ENCODE measurements around the gene SSX2IP. TPM values are rescaled to one million over a fixed set of nuclear protein-coding genes. Genes with fewer than 3 reads are reported as not detected.

The SSX2IP gene
- total and polyA plus RNA-seq, 9 of the 15 experiments (the other 6 are each of a cell fraction or from before 2014, with no cell fraction given), result 20.6 to 96.7 (median 61.7) TPM

GRCh38 chr1:84672080-84672854, 18.0 kb downstream of the SSX2IP start:
- Histone ChIP-seq H3K4me1 (replicated peaks in 1 of 2; ENCODE audit: control insufficient read depth in 2 of 2, insufficient read depth in 2 of 2, low read length in 2 of 2) (peaks cover 3 to 5% of the 10 kb centered on the region in 2 experiments; a peak in 2 of 5 replicates), H2AFZ (ENCODE audit: low read depth, low read length) (no peak overlapping the region), H3K36me3 (ENCODE audit: control insufficient read depth, insufficient read depth, low read length) (peaks cover 57% of the 10 kb centered on the region), H4K20me1 (replicated peaks; ENCODE audit: control insufficient read depth, insufficient read depth, low read length) (peaks cover 11% of the 10 kb centered on the region; the same call in 1 of the 2 replicates), H3K79me2 (ENCODE audit: control insufficient read depth, insufficient read depth, low read length) (peaks cover 91% of the 10 kb centered on the region), H3K4me3 (no peak overlapping the region), H3K9me1 (ENCODE audit: control insufficient read depth, insufficient read depth, low read length) (no peaks in the 10 kb centered on the region), H3K4me2 (ENCODE audit: insufficient read depth, low read length) (no peak overlapping the region), H3K9me3 (replicated peaks; ENCODE audit: control insufficient read depth, insufficient read depth, low read depth, low read length) (no peaks in the 10 kb centered on the region), H3K9ac (ENCODE audit: insufficient read depth in 1 of 2, low read depth in 2 of 2, low read length in 2 of 2) (no peak overlapping the region), H3K27me3 (ENCODE audit: control insufficient read depth in 2 of 2, insufficient read depth in 2 of 2, low read length in 2 of 2) (no peaks in the 10 kb centered on the region), H3K27ac (ENCODE audit: extremely low read depth, low read depth, low read length) (no peak overlapping the region)
- ChIA-PET POLR2A (interaction anchor here (1.0 to 8.7 kb wide), 2 partner anchors 9 to 17 kb away, joined by 3 to 56 read pairs; partner anchors contain the start of gene SSX2IP), CTCF (ENCODE audit: low intra/inter-chr PET ratio) (no interaction called here)
- intact Hi-C loops (cut with micrococcal nuclease) (no loop called here), in situ Hi-C loops (cut with MboI) (no loop called here)
- TF ChIP-seq, protein P1, sequence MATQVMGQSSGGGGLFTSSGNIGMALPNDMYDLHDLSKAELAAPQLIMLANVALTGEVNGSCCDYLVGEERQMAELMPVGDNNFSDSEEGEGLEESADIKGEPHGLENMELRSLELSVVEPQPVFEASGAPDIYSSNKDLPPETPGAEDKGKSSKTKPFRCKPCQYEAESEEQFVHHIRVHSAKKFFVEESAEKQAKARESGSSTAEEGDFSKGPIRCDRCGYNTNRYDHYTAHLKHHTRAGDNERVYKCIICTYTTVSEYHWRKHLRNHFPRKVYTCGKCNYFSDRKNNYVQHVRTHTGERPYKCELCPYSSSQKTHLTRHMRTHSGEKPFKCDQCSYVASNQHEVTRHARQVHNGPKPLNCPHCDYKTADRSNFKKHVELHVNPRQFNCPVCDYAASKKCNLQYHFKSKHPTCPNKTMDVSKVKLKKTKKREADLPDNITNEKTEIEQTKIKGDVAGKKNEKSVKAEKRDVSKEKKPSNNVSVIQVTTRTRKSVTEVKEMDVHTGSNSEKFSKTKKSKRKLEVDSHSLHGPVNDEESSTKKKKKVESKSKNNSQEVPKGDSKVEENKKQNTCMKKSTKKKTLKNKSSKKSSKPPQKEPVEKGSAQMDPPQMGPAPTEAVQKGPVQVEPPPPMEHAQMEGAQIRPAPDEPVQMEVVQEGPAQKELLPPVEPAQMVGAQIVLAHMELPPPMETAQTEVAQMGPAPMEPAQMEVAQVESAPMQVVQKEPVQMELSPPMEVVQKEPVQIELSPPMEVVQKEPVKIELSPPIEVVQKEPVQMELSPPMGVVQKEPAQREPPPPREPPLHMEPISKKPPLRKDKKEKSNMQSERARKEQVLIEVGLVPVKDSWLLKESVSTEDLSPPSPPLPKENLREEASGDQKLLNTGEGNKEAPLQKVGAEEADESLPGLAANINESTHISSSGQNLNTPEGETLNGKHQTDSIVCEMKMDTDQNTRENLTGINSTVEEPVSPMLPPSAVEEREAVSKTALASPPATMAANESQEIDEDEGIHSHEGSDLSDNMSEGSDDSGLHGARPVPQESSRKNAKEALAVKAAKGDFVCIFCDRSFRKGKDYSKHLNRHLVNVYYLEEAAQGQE (IDR thresholded peaks at IDR 0.05; ENCODE audit: borderline replicate concordance), result peak; percentile 25; the same call in 1 of the 2 replicates
- TF ChIP-seq, protein P1 (CRISPR knock-in tag; IDR thresholded peaks at IDR 0.05; ENCODE audit: low read depth), result no peak
- TF ChIP-seq BACH1 (tag; IDR thresholded peaks at IDR 0.05) (no peak), ESRRA (IDR thresholded peaks at IDR 0.05; ENCODE audit: borderline replicate concordance, low read depth) (0 out of 2 replicates have a peak, but pooled peaks have one; percentile 18), CREB1 (IDR thresholded peaks at IDR 0.05) (no peak), CREB1 (CRISPR knock-in tag; IDR thresholded peaks at IDR 0.05) (no peak), RNF2 (IDR thresholded peaks at IDR 0.05) (no peak)
- no peak for DNase-seq (ENCODE audit: extremely low read depth in 1 of 4, low spot score in 3 of 4)
- FAIRE-seq, result no peak
- no TSS peak for BruUV-seq (replicated peaks)
- WGBS (ENCODE audit: insufficient coverage, low coverage, missing lambda C conversion rate), result 54% methylated on average over 3 of the region's 3 CpGs
- ATAC-seq, result peak; percentile 38; the same call in 1 of the 3 replicates

Data from K562 (cell line).